GM19240 (cell line): ENCODE results near the gene DNM1.

Source experiments
- DNase-seq: peaks from one replicate; pipeline ENCODE4 v3.0.0; 2011; ENCODE audit warnings: low spot score; ENCODE audit not compliant: insufficient read length

Gene DNM1

GRCh38 chr9:128203024-128203706 is at the start of gene DNM1:
TSS of gene DNM1 (plus strand) at chr9:128203379. CDS start at chr9:128203471, 92 bp downstream.
- peak; percentile 92 for DNase-seq

- DNase-seq: no peak
Measured at GRCh38 chr9:128153947-128154695, 49.1 kb upstream of the DNM1 start.

- no peak for DNase-seq
Measured at GRCh38 chr9:128155736-128156500, 47.3 kb upstream of the DNM1 start.

- DNase-seq: no peak
Measured at GRCh38 chr9:128159522-128159783, 43.7 kb upstream of the DNM1 start.

GRCh38 chr9:128159784-128160602 is 43.2 kb upstream of the DNM1 start, which contains the start of gene BBLN:
TSS of gene BBLN (plus strand) at chr9:128160265. CDS start at chr9:128160408, 143 bp downstream.
- DNase-seq: peak; percentile 97

- no peak for DNase-seq
Measured at GRCh38 chr9:128160603-128160987, 42.6 kb upstream of the DNM1 start.

- no peak for DNase-seq
Measured at GRCh38 chr9:128161215-128161902, 41.8 kb upstream of the DNM1 start.

- DNase-seq: no peak
Measured at GRCh38 chr9:128162215-128163026, 40.8 kb upstream of the DNM1 start.

- DNase-seq: no peak
Measured at GRCh38 chr9:128163027-128163515, 40.1 kb upstream of the DNM1 start.

- no peak for DNase-seq
Measured at GRCh38 chr9:128163523-128164306, 39.5 kb upstream of the DNM1 start.

- DNase-seq: no peak
Measured at GRCh38 chr9:128164307-128164885, 38.8 kb upstream of the DNM1 start.

GRCh38 chr9:128166169-128166568 is 37.0 kb upstream of the DNM1 start:
- DNase-seq: no peak

GRCh38 chr9:128167209-128167608 is 36.0 kb upstream of the DNM1 start:
- DNase-seq: no peak

- no peak for DNase-seq
Measured at GRCh38 chr9:128168731-128169308, 34.4 kb upstream of the DNM1 start.

- no peak for DNase-seq
Measured at GRCh38 chr9:128169492-128169891, 33.7 kb upstream of the DNM1 start.

GRCh38 chr9:128169925-128170324 is 33.3 kb upstream of the DNM1 start:
- DNase-seq: no peak

GRCh38 chr9:128174062-128174461 is 29.1 kb upstream of the DNM1 start:
- DNase-seq: no peak

- no peak for DNase-seq
Measured at GRCh38 chr9:128175102-128175563, 28.0 kb upstream of the DNM1 start.
